HG02840 (cell line): ENCODE measurements around the gene CAB39L.
"Not testable (repeated sequence)": the region's sequence is repeated elsewhere in the genome, so short reads cannot be mapped to it uniquely, and the experiment has no call there.

Experiments
- ATAC-seq: cut with Tn5 transposase; IDR thresholded peaks from one replicate; pipeline ENCODE4 v1.9.1; 2021; ENCODE audit warnings: mild to moderate bottlenecking, moderate library complexity, moderate number of reproducible peaks; ENCODE audit not compliant: unreplicated experiment, low FRiP score

The CAB39L gene

GRCh38 chr13:49297338-49297737 lies 146.5 kb downstream of the CAB39L start:
- no peak for ATAC-seq

- ATAC-seq: no peak
These were observed 147.2 kb downstream of the CAB39L start for GRCh38 chr13:49296659-49297058.

- no peak for ATAC-seq
These were observed 148.6 kb downstream of the CAB39L start for GRCh38 chr13:49295244-49295643.

GRCh38 chr13:49294723-49295122 lies 149.1 kb downstream of the CAB39L start:
- ATAC-seq: not testable (repeated sequence)

DNA sequence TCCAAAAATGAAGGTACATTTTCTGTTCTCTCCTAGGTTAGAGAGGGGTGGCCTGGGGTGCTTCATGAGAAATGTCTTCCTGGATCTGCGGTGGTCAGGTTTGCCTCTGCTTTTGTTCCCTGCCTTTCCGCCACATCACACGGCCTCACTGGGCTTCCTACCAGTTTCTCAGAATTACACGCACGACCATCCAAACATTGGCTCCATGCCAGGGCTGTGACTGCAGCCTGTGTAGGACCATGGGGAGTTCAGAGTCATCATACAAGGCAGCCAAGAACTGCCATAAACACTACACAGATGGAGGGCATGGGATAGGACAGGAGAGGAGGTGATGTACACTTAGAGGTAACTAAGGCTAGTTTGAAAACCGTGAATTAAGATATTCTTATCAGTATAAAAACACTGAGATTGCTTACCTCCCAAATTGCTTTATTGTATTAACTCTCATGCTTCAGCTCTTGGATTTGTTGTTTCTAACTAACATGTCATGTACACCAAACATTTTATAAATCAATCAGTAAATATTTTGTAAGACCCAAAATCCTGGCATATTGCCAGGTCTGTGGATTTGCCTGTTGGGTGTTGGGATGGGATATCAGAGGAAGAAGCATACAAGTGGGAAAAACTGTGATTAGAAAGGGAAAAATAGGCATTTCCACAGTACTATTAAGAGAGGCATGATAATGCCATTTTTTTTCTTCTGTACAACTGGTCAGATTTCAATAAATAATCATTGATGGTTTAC lies 150.9 kb downstream of the CAB39L start:
- ATAC-seq: no peak

- no peak for ATAC-seq
These were observed 155.4 kb downstream of the CAB39L start for GRCh38 chr13:49288458-49288857.

DNA sequence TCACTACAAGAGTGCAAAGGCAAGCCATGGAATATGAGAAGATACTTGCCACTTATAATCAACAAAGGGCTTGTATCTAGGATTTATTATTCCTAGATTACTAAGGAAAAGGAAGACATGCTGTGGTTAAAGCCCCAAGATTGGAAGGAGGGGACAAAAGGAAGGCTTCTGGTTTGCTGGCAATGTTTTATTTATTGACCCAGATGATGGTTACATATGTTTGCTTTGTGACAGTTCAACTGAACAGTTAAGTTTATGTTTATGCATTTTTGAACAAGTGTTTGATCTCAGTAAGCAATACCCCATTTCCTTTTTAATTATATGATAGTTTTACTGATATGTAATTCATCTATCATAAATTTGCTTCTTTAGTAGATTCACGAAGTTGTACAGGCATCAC lies 155.9 kb downstream of the CAB39L start:
- ATAC-seq: no peak

DNA sequence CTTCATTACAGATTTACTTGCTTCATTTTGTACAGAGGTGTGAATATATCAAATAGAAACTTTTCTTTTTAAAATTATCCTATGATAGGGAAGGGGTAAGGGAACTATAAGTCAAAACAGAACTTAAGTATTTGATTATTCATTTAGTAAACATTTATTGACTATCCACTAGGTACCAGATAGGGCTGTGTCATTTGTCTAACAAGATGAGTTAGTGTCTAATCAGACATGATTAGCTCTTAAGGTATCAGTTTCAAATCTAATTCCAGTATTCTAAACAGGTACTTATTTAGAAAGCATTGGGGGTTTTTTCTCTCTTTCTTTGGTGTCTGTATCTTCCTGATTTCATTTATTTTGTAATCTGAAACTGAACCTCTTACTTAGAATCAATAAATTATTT lies 164.0 kb downstream of the CAB39L start:
- ATAC-seq: no peak

DNA sequence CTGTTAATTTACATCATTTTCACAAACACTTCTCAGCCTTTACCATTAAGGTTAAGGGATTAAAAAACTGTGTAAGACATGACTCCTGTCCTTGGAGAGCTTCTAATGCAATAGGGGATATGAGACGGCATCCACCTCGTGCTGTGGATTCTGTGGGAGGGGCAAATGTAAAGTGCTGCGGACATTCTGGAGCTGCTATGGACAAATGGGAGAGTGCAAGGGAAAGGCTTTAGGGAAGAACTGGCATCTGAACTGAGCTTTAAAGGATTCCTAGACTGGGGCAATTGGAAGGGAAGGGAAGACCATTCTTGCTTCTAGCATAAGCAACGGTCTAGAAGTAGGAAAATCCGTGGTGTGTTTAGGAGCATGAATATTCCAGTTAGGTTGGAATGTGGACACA lies 164.8 kb downstream of the CAB39L start:
- ATAC-seq: no peak

DNA sequence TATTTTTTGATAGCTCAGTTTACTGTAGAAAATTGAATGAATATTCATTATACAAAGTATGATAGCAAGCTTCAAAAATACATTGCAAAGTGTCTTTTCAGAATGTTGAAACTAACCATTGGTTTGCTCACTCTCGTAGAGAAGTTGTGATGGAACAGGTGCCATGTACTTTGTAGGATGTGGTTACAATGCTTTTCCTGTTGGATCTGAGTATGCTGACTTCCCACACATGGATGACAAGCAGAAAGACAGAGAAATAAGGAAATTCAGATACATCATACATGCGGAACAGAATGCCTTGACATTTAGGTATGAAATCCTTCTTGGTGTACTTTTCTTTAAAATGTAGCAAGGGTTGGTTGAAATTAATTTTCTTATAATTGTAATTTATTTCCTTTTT lies 165.7 kb downstream of the CAB39L start:
- no peak for ATAC-seq

DNA sequence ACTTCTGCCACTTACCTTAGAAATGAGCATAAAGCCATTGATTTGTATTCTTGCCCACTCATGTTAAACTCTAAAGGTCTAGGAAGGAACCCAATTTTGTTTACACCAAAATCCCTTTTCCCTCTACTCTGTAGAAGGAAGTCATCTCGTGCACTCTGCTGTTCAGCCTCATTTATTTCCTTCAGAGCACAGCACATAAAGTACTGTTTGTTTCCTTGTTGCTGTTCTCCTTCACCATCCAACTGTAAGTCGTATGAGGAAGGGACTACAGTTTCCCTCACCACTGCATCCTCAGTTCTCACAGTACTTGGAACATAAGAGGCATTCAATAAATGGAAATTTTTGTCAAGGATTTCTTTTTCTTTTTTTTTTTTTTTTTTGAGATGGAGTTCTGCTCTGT lies 171.6 kb downstream of the CAB39L start:
- no peak for ATAC-seq

DNA sequence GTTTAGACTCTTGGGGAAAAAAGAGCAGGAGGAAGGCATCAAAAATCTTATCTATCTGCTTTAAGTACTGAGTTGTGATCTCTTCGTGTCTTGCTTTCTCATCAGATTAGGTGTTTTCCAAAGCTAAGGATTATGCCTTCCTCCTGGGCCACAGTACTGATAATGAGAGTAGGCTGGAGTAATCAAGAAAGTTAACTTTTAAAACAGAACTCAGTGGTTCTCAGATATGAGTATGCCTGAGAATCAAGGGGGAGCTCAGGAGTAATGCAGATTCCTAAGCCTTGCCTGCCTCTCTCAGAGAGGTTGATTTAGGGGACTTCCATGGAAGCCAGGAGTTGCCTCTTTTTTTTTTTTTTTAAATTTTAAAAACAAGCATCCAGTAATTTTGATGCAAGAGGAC lies 172.6 kb downstream of the CAB39L start:
- ATAC-seq: no peak

DNA sequence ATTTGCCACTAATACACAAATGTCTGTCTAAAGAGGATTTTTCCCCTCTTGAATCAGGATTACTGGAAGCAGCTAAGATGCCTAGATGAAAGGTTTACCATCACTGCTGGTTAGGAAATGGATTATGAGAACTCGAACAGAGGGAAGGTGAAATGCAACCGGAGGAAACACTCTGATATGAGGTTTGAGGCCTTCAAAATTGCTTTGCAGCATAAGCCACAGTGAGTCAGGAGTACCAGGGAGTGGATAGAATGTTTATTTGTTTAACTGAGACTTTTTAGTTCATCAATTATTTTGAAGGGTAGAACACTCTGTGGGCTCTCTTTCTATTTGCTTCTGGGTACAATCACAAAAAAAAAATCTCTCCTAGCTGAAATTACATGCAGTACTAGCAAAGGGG lies 178.0 kb downstream of the CAB39L start:
- ATAC-seq: no peak

GRCh38 chr13:49262634-49263033 lies 181.2 kb downstream of the CAB39L start:
- ATAC-seq: no peak

DNA sequence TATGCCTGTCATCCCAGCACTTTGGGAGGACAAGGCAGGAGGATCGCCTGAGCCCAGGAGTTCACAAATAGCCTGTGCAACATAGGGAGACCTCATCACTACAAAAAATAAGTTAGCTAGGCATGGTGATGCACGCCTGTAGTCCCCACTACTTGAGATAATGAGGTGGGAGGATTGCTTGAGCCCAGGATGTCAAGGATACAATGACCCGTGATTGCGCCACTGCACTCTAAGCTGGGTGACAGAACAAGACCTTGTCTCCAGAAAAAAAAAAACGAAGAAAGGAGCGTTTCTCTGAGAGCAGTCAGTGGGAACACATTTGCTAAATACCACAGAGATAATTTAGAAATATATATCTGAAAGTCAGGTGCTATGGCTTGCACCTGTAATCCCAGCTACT lies 184.3 kb downstream of the CAB39L start:
- no peak for ATAC-seq
